ENCODE data around the gene ZMYND8. TPM values are rescaled to one million over a fixed set of nuclear protein-coding genes. Genes with fewer than 3 reads are reported as not detected.
A peak's percentile ranks its signal among the peaks of the same experiment; 100 is the strongest.

ZMYND8 gene
- total RNA-seq, 1 donor from 2014 or later = 13.6 TPM

GRCh38 chr20:47334022-47334551, 22.4 kb downstream of the ZMYND8 start:
- Histone ChIP-seq H3K4me1 (ENCODE audit: control insufficient read depth in 3 of 3, insufficient read depth in 3 of 3, low read length in 3 of 3) (peaks cover 44 to 58% (median 48%) of the 10 kb centered on the region in 3 donors), H3K36me3 (ENCODE audit: control insufficient read depth in 3 of 3, insufficient read depth in 3 of 3, low read length in 3 of 3) (peaks cover 0 to 3% (median 2%) of the 10 kb centered on the region in 3 donors), H3K9me3 (ENCODE audit: control insufficient read depth in 3 of 3, low read length in 3 of 3) (no peaks in the 10 kb centered on the region), H3K27ac (ENCODE audit: low read depth, low read length) (peak overlapping the region; percentile 37), H3K4me3 (ENCODE audit: low read length in 3 of 3) (peak overlapping the region; percentile 18 to 63 (median 50)), H3K27me3 (ENCODE audit: control insufficient read depth in 3 of 3, insufficient read depth in 3 of 3, low read length in 3 of 3) (no peaks in the 10 kb centered on the region), H3K9ac (ENCODE audit: low read depth in 1 of 3, low read length in 3 of 3) (peak overlapping the region; percentile 48 to 63 (median 54))

GRCh38 chr20:47332381-47333206, 23.9 kb downstream of the ZMYND8 start:
- Histone ChIP-seq H3K27me3 (ENCODE audit: control insufficient read depth in 3 of 3, insufficient read depth in 3 of 3, low read length in 3 of 3) (no peaks in the 10 kb centered on the region), H3K4me3 (ENCODE audit: low read length in 3 of 3) (no peak overlapping the region), H3K9ac (ENCODE audit: low read depth in 1 of 3, low read length in 3 of 3) (no peak overlapping the region), H3K9me3 (ENCODE audit: control insufficient read depth in 3 of 3, low read length in 3 of 3) (no peaks in the 10 kb centered on the region), H3K27ac (ENCODE audit: low read depth, low read length) (no peak overlapping the region), H3K4me1 (ENCODE audit: control insufficient read depth in 3 of 3, insufficient read depth in 3 of 3, low read length in 3 of 3) (peaks cover 41 to 56% (median 50%) of the 10 kb centered on the region in 3 donors), H3K36me3 (ENCODE audit: control insufficient read depth in 3 of 3, insufficient read depth in 3 of 3, low read length in 3 of 3) (no peaks in the 10 kb centered on the region)

- Histone ChIP-seq H3K27ac (ENCODE audit: low read depth, low read length) (no peak overlapping the region), H3K36me3 (ENCODE audit: control insufficient read depth in 3 of 3, insufficient read depth in 3 of 3, low read length in 3 of 3) (no peaks in the 10 kb centered on the region), H3K9me3 (ENCODE audit: control insufficient read depth in 3 of 3, low read length in 3 of 3) (no peaks in the 10 kb centered on the region), H3K4me1 (ENCODE audit: control insufficient read depth in 3 of 3, insufficient read depth in 3 of 3, low read length in 3 of 3) (peaks cover 34 to 49% (median 43%) of the 10 kb centered on the region in 3 donors), H3K4me3 (ENCODE audit: low read length in 3 of 3) (no peak overlapping the region), H3K9ac (ENCODE audit: low read depth in 1 of 3, low read length in 3 of 3) (no peak overlapping the region), H3K27me3 (ENCODE audit: control insufficient read depth in 3 of 3, insufficient read depth in 3 of 3, low read length in 3 of 3) (no peaks in the 10 kb centered on the region)
Measured at GRCh38 chr20:47330933-47331708, 25.4 kb downstream of the ZMYND8 start.

GRCh38 chr20:47330071-47330470, 26.4 kb downstream of the ZMYND8 start:
- H3K9ac ChIP-seq (ENCODE audit: low read depth in 1 of 3, low read length in 3 of 3) = peak overlapping the region in 1 of 3 donors; percentile 10
- no peak overlapping the region for H3K4me3 ChIP-seq (ENCODE audit: low read length in 3 of 3)
- no peaks in the 10 kb centered on the region for H3K36me3 ChIP-seq (ENCODE audit: control insufficient read depth in 3 of 3, insufficient read depth in 3 of 3, low read length in 3 of 3)
- H3K27ac ChIP-seq (ENCODE audit: low read depth, low read length) = no peak overlapping the region
- peaks cover 29 to 42% (median 40%) of the 10 kb centered on the region in 3 donors for H3K4me1 ChIP-seq (ENCODE audit: control insufficient read depth in 3 of 3, insufficient read depth in 3 of 3, low read length in 3 of 3)
- no peaks in the 10 kb centered on the region for H3K9me3 ChIP-seq (ENCODE audit: control insufficient read depth in 3 of 3, low read length in 3 of 3)
- no peaks in the 10 kb centered on the region for H3K27me3 ChIP-seq (ENCODE audit: control insufficient read depth in 3 of 3, insufficient read depth in 3 of 3, low read length in 3 of 3)

- H3K4me1 ChIP-seq (ENCODE audit: control insufficient read depth in 3 of 3, insufficient read depth in 3 of 3, low read length in 3 of 3) = peaks cover 22 to 35% (median 34%) of the 10 kb centered on the region in 3 donors
- no peak overlapping the region for H3K4me3 ChIP-seq (ENCODE audit: low read length in 3 of 3)
- no peaks in the 10 kb centered on the region for H3K27me3 ChIP-seq (ENCODE audit: control insufficient read depth in 3 of 3, insufficient read depth in 3 of 3, low read length in 3 of 3)
- H3K27ac ChIP-seq (ENCODE audit: low read depth, low read length) = no peak overlapping the region
- no peaks in the 10 kb centered on the region for H3K9me3 ChIP-seq (ENCODE audit: control insufficient read depth in 3 of 3, low read length in 3 of 3)
- H3K36me3 ChIP-seq (ENCODE audit: control insufficient read depth in 3 of 3, insufficient read depth in 3 of 3, low read length in 3 of 3) = no peaks in the 10 kb centered on the region
- H3K9ac ChIP-seq (ENCODE audit: low read depth in 1 of 3, low read length in 3 of 3) = no peak overlapping the region
Measured at GRCh38 chr20:47328129-47328528, 28.4 kb downstream of the ZMYND8 start.

- no peaks in the 10 kb centered on the region for H3K27me3 ChIP-seq (ENCODE audit: control insufficient read depth in 3 of 3, insufficient read depth in 3 of 3, low read length in 3 of 3)
- H3K9me3 ChIP-seq (ENCODE audit: control insufficient read depth in 3 of 3, low read length in 3 of 3) = no peaks in the 10 kb centered on the region
- H3K4me3 ChIP-seq (ENCODE audit: low read length in 3 of 3) = no peak overlapping the region
- H3K27ac ChIP-seq (ENCODE audit: low read depth, low read length) = no peak overlapping the region
- peaks cover 22 to 37% (median 32%) of the 10 kb centered on the region in 3 donors for H3K4me1 ChIP-seq (ENCODE audit: control insufficient read depth in 3 of 3, insufficient read depth in 3 of 3, low read length in 3 of 3)
- peaks cover 0 to 1% (median 0%) of the 10 kb centered on the region in 3 donors for H3K36me3 ChIP-seq (ENCODE audit: control insufficient read depth in 3 of 3, insufficient read depth in 3 of 3, low read length in 3 of 3)
- no peak overlapping the region for H3K9ac ChIP-seq (ENCODE audit: low read depth in 1 of 3, low read length in 3 of 3)
Measured at GRCh38 chr20:47327711-47328110, 28.8 kb downstream of the ZMYND8 start.

GRCh38 chr20:47326658-47327268, 29.7 kb downstream of the ZMYND8 start:
- Histone ChIP-seq H3K36me3 (ENCODE audit: control insufficient read depth in 3 of 3, insufficient read depth in 3 of 3, low read length in 3 of 3) (peaks cover 0 to 3% (median 0%) of the 10 kb centered on the region in 3 donors), H3K4me3 (ENCODE audit: low read length in 3 of 3) (no peak overlapping the region), H3K4me1 (ENCODE audit: control insufficient read depth in 3 of 3, insufficient read depth in 3 of 3, low read length in 3 of 3) (peaks cover 19 to 37% (median 31%) of the 10 kb centered on the region in 3 donors), H3K27ac (ENCODE audit: low read depth, low read length) (no peak overlapping the region), H3K9ac (ENCODE audit: low read depth in 1 of 3, low read length in 3 of 3) (peak overlapping the region in 1 of 3 donors; percentile 8), H3K9me3 (ENCODE audit: control insufficient read depth in 3 of 3, low read length in 3 of 3) (no peaks in the 10 kb centered on the region), H3K27me3 (ENCODE audit: control insufficient read depth in 3 of 3, insufficient read depth in 3 of 3, low read length in 3 of 3) (no peaks in the 10 kb centered on the region)

- Histone ChIP-seq H3K9me3 (ENCODE audit: control insufficient read depth in 3 of 3, low read length in 3 of 3) (no peaks in the 10 kb centered on the region), H3K4me1 (ENCODE audit: control insufficient read depth in 3 of 3, insufficient read depth in 3 of 3, low read length in 3 of 3) (peaks cover 17 to 29% (median 18%) of the 10 kb centered on the region in 3 donors), H3K27me3 (ENCODE audit: control insufficient read depth in 3 of 3, insufficient read depth in 3 of 3, low read length in 3 of 3) (no peaks in the 10 kb centered on the region), H3K27ac (ENCODE audit: low read depth, low read length) (no peak overlapping the region), H3K4me3 (ENCODE audit: low read length in 3 of 3) (no peak overlapping the region), H3K9ac (ENCODE audit: low read depth in 1 of 3, low read length in 3 of 3) (no peak overlapping the region), H3K36me3 (ENCODE audit: control insufficient read depth in 3 of 3, insufficient read depth in 3 of 3, low read length in 3 of 3) (peaks cover 0 to 3% (median 0%) of the 10 kb centered on the region in 3 donors)
Measured at GRCh38 chr20:47325242-47325641, 31.3 kb downstream of the ZMYND8 start.

- H3K27me3 ChIP-seq (ENCODE audit: control insufficient read depth in 3 of 3, insufficient read depth in 3 of 3, low read length in 3 of 3) = no peaks in the 10 kb centered on the region
- peak overlapping the region in 1 of 3 donors; percentile 5 for H3K9ac ChIP-seq (ENCODE audit: low read depth in 1 of 3, low read length in 3 of 3)
- peaks cover 39 to 51% (median 42%) of the 10 kb centered on the region in 3 donors for H3K4me1 ChIP-seq (ENCODE audit: control insufficient read depth in 3 of 3, insufficient read depth in 3 of 3, low read length in 3 of 3)
- H3K36me3 ChIP-seq (ENCODE audit: control insufficient read depth in 3 of 3, insufficient read depth in 3 of 3, low read length in 3 of 3) = peaks cover 0 to 3% (median 0%) of the 10 kb centered on the region in 3 donors
- no peak overlapping the region for H3K4me3 ChIP-seq (ENCODE audit: low read length in 3 of 3)
- no peaks in the 10 kb centered on the region for H3K9me3 ChIP-seq (ENCODE audit: control insufficient read depth in 3 of 3, low read length in 3 of 3)
- peak overlapping the region; percentile 2 for H3K27ac ChIP-seq (ENCODE audit: low read depth, low read length)
Measured at GRCh38 chr20:47320990-47321805, 35.3 kb downstream of the ZMYND8 start.

All from skeletal muscle tissue (tissue), 4 donors.